HG02943 (cell line): ENCODE data around the gene BNIP1.

Source experiments
- ATAC-seq: cut with Tn5 transposase; IDR thresholded peaks from one replicate; pipeline ENCODE4 v1.9.1; 2021; ENCODE audit warnings: mild to moderate bottlenecking, low read depth, moderate library complexity; ENCODE audit not compliant: unreplicated experiment

Gene BNIP1

DNA sequence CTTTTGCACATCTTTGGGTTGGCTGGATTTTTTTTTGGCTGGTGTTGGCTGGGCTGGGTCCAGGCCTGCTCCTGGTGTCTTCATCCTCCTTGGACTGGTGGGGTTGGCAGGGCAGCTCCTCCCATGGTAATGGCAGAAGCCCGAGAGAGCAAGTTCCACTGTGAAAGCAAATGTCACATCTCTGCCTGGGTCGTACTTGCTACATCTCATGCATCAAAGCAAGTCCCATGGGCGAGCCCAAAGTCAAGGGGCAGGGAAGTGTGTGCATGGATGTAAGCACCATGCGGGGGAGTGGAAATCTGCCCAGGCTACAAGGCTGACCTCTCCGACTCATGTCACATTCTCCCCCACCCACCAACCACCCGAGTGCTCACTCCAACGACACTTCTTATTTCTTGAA, 64.0 kb downstream of the BNIP1 start:
- no peak for ATAC-seq

DNA sequence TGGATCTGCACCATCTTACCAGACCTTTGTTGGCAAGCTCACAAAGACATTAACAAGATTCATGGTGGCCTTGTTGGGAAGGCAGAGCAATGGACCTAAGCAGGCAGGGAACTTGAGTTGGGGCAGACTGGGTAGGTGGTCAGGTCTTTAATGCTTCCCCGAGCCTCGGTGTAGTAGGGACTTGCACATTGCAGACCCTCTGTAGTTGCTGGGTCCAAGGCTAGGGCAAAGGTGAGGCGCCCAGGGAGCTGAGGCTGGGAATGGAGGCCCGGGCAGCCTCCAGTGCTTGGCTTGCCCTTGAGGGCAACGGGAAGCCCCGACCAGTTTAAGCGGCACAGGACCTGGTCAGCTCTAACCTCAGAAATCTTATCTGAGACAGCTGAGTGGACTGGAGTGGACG, 66.5 kb downstream of the BNIP1 start:
- ATAC-seq: no peak

DNA sequence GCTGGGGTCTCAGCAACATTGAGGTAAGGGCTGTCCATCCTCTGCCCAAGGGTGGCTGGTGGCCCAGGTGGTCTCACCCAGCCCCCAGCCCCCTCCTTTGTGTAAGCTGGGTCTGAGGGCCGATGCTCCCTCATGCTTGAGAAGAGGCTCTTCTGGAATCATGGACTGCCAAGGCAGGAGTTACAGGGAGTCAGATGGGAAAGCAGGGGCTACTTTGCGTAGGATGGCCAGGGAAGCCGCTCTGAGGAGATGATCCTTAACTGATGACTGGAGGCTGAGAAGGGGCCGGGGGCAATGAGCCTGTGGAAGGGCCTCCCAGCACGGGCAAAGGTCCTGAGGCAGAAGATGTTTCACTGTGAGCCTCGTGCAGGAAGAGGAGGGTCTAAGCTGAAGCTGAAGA, 67.0 kb downstream of the BNIP1 start:
- no peak for ATAC-seq

DNA sequence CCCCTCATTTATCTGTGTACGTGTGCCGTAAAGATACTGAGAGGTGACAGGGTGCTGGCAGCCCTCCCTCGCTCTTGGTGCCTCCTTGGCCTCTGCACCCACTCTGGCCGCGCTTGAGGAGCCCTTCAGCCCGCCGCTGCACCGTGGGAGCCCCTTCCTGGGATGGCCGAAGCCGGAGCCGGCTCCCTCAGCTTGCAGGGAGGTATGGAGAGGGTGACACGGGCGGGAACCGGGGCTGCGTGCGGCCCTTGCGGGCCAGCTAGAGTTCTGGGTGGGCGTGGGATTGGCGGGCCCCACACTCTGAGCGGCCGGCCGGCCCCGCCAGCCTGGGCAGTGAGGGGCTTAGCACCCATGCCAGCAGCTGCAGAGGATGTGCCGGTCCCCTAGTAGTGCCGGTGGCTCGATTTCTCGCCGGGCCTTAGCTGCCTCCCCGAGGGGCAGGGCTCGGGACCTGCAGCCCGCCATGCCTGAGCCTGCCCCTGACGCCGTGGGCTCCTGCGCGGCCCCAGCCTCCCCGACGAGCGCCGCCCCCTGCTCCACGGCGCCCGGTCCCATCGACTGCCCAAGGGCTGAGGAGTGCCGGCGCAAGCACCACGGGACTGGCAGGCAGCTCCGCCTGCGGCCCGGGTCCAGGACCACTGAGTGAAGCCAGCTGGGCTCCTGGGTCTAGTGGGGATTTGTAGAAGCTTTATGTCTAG, 69.1 kb downstream of the BNIP1 start:
- ATAC-seq: no peak
